ENCODE measurements around the gene SLC25A29. TPM values are rescaled to one million over a fixed set of nuclear protein-coding genes. Genes with fewer than 3 reads are reported as not detected.
"Not testable (repeated sequence)": the region's sequence is repeated elsewhere in the genome, so short reads cannot be mapped to it uniquely, and the experiment has no call there.

SLC25A29 gene
- total and polyA plus RNA-seq, 8 donors, result 9.0 to 174 (median 28.2) TPM

GRCh38 chr14:100313464-100314230 is 7.4 kb upstream of the SLC25A29 start:
- Histone ChIP-seq H3K27ac (no peak overlapping the region), H3K4me3 (no peak overlapping the region), H3K4me1 (peaks cover 0 to 35% (median 16%) of the 10 kb centered on the region in 4 donors), H3K9me3 (no peaks in the 10 kb centered on the region), H3K27me3 (no peaks in the 10 kb centered on the region), H3K36me3 (no peaks in the 10 kb centered on the region)
- intact Hi-C loops (cut with DNase I; ENCODE audit: low total_unique reads), result no loop called here
- TF ChIP-seq EP300 (IDR thresholded peaks at IDR 0.05) (no peak), POLR2AphosphoS5 (IDR thresholded peaks at IDR 0.05) (no peak), POLR2A (IDR thresholded peaks at IDR 0.05) (no peak)
- TF ChIP-seq, protein P1, sequence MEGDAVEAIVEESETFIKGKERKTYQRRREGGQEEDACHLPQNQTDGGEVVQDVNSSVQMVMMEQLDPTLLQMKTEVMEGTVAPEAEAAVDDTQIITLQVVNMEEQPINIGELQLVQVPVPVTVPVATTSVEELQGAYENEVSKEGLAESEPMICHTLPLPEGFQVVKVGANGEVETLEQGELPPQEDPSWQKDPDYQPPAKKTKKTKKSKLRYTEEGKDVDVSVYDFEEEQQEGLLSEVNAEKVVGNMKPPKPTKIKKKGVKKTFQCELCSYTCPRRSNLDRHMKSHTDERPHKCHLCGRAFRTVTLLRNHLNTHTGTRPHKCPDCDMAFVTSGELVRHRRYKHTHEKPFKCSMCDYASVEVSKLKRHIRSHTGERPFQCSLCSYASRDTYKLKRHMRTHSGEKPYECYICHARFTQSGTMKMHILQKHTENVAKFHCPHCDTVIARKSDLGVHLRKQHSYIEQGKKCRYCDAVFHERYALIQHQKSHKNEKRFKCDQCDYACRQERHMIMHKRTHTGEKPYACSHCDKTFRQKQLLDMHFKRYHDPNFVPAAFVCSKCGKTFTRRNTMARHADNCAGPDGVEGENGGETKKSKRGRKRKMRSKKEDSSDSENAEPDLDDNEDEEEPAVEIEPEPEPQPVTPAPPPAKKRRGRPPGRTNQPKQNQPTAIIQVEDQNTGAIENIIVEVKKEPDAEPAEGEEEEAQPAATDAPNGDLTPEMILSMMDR (IDR thresholded peaks at IDR 0.05), result no peak
- DNase-seq, result no peak
- WGBS, 5 donors, result 76 to 87% (median 83%) methylated on average over 19 to 26 of the region's 26 CpGs

DNA sequence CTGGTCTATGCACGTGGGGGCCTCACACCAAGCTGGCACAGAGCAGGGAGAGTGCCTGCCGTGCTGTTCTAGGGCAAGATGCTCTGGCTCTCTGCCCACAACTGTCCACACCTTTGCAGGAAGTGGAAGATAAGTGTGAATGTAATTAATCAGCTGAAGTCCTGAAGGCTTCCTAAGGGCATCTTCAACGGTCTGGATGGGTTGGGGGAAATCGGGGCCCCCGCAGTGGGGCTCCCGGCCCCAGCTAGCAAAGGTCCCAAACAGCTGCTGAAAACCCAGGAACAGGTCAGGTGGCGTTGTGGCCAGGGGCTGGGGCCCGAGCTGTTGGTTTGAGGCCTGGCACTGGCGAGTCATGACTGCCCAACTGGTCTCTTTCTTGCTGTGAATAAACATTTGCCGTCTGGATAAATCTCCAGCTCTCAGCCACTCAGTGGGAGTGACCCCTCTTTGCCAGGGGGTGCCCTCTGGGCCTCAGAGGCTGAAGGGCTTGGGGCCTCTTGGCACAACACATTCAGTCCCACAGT is 6.7 kb upstream of the SLC25A29 start:
- TF ChIP-seq, protein P1 (IDR thresholded peaks at IDR 0.05), result no peak
- TF ChIP-seq POLR2AphosphoS5 (IDR thresholded peaks at IDR 0.05) (no peak), POLR2A (IDR thresholded peaks at IDR 0.05) (no peak), EP300 (IDR thresholded peaks at IDR 0.05) (no peak)
- H3K27ac ChIP-seq, result no peak overlapping the region
- no peaks in the 10 kb centered on the region for H3K9me3 ChIP-seq
- 33 to 51% (median 39%) methylated on average over 7 to 10 of the region's 10 CpGs for WGBS, 5 donors
- H3K4me3 ChIP-seq, result no peak overlapping the region
- intact Hi-C loops (cut with DNase I; ENCODE audit: low total_unique reads), result no loop called here
- peaks cover 2 to 35% (median 15%) of the 10 kb centered on the region in 4 donors for H3K4me1 ChIP-seq
- DNase-seq, result peak in 1 of 2 donors; percentile 32
- H3K36me3 ChIP-seq, result no peaks in the 10 kb centered on the region
- H3K27me3 ChIP-seq, result no peaks in the 10 kb centered on the region

DNA sequence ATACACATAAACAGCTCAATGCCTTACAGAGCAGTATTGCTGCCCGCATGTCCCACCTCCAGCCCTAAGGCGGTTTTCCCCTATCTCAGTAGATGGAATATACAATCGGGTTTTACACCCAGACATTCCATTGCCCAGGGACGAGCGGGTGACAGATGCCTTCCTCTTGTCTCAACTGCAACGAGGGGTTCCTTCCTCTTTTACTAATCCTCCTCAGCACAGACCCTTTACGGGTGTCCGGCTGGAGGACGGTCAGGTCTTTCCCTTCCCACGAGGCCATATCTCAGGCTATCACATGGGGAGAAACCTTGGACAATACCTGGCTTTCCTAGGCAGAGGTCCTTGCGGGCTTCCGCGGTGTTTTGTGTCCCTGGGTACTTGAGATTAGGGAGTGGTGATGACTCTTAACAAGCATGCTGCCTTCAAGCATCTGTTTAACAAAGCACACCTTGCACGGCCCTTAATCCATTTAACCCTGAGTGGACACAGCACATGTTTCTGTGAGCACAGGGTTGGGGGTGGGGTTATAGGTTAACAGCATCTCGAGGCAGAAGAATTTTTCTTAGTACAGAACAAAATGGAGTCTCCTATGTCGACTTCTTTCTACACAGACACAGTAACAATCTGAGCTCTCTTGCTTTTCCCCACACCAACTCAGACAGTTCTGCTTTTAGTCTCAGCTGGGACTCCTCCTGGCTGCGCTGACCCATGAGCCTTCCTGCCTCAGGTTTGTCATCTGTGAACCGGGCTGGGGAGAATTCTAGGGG is 6.0 kb upstream of the SLC25A29 start:
- H3K9me3 ChIP-seq; H3K27me3 ChIP-seq; H3K4me3 ChIP-seq; DNase-seq; H3K27ac ChIP-seq; intact Hi-C loops (cut with DNase I; ENCODE audit: low total_unique reads); H3K36me3 ChIP-seq: not testable (repeated sequence)
- H3K4me1 ChIP-seq, result peaks cover 8 to 35% (median 16%) of the 10 kb centered on the region in 4 donors
- WGBS, 5 donors, result 15 to 23% (median 21%) methylated on average over 18 of the region's 18 CpGs

GRCh38 chr14:100309028-100309737 is 2.9 kb upstream of the SLC25A29 start:
- no peak for TF ChIP-seq POLR2AphosphoS5 (IDR thresholded peaks at IDR 0.05)
- TF ChIP-seq POLR2A (IDR thresholded peaks at IDR 0.05), result no peak
- TF ChIP-seq, protein P1 (IDR thresholded peaks at IDR 0.05), result no peak
- no peak for TF ChIP-seq EP300 (IDR thresholded peaks at IDR 0.05)

DNA sequence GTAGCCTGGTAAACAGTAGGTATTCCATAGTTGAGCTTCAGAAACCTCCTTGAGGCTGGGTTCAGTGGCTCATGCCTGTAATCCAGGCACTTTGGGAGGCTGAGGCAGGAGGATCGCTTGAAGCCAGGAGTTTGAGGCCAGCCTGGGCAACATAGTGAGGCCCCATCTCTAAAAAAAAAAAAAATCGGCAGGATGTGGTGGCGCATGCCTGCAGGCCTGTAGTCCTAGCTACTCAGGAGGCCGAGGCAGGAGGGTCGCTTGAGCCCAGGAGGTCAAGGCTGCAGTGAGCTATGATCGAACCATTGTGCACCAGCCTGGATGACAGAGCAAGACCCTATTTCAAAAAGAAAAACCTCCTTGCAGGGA is 2.2 kb upstream of the SLC25A29 start:
- H3K27me3 ChIP-seq; H3K4me3 ChIP-seq; H3K27ac ChIP-seq; intact Hi-C loops (cut with DNase I; ENCODE audit: low total_unique reads); H3K36me3 ChIP-seq; DNase-seq; H3K9me3 ChIP-seq: not testable (repeated sequence)
- 78 to 87% (median 83%) methylated on average over 6 of the region's 6 CpGs for WGBS, 5 donors
- peaks cover 29 to 60% (median 50%) of the 10 kb centered on the region in 4 donors for H3K4me1 ChIP-seq

More at GRCh38 chr14:100309028-100309737, 2.9 kb upstream of the SLC25A29 start:
- intact Hi-C loops (cut with DNase I; ENCODE audit: low total_unique reads), result no loop called here
- peaks cover 22 to 56% (median 42%) of the 10 kb centered on the region in 4 donors for H3K4me1 ChIP-seq
- 64 to 74% (median 70%) methylated on average over 8 of the region's 8 CpGs for WGBS, 5 donors
- no peaks in the 10 kb centered on the region for H3K36me3 ChIP-seq
- no peak overlapping the region for H3K4me3 ChIP-seq
- H3K27me3 ChIP-seq, result no peaks in the 10 kb centered on the region
- no peaks in the 10 kb centered on the region for H3K9me3 ChIP-seq
- no peak overlapping the region for H3K27ac ChIP-seq
- no peak for DNase-seq

Measured in stomach (tissue), 9 donors.